ENCODE measurements around the gene CGB8. TPM values are rescaled to one million over a fixed set of nuclear protein-coding genes. Genes with fewer than 3 reads are reported as not detected.
"Not testable (repeated sequence)": the region's sequence is repeated elsewhere in the genome, so short reads cannot be mapped to it uniquely, and the experiment has no call there.

Gene CGB8
- total RNA-seq, 1 experiment from 2014 or later: not detected

DNA sequence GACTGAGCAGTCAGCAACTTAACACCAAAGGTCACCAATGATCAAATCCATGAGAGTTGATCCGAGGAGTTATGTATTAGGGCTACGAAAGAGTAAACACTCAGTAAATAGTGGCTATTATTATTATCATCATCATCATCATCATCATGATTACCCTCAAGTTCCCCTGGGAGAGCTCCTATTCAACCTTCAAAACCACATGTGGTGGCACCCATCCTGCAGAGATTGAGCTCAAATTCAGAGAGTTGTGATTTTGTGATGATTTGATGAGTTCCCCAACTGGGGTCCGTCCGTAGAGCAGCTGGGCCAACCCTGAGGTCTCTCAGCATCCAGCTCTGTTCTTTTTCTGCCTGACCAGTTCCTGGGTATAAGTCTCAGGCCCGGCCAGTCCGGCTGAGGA, 23.8 kb downstream of the CGB8 start:
- H3K27ac ChIP-seq (ENCODE audit: low read length); CTCF ChIA-PET; DNase-seq (ENCODE audit: low read depth, low spot score); BruUV-seq (replicated peaks); H3K27me3 ChIP-seq (ENCODE audit: control insufficient read depth, insufficient read depth, low read length); POLR2A ChIA-PET; intact Hi-C loops (cut with micrococcal nuclease; ENCODE audit: unreplicated experiment); ATAC-seq; H3K36me3 ChIP-seq (ENCODE audit: control insufficient read depth, insufficient read depth, low read length); H3K9me3 ChIP-seq (ENCODE audit: control insufficient read depth, insufficient read depth, low read depth, low read length); H3K4me3 ChIP-seq (ENCODE audit: low read depth in 2 of 2, low read length in 2 of 2); H3K4me1 ChIP-seq (ENCODE audit: control insufficient read depth, insufficient read depth, low read length); in situ Hi-C loops (cut with HindIII; ENCODE audit: low pct_unique_long_range_greater_than_20kb, low sequenced_read_pairs): not testable (repeated sequence)

DNA sequence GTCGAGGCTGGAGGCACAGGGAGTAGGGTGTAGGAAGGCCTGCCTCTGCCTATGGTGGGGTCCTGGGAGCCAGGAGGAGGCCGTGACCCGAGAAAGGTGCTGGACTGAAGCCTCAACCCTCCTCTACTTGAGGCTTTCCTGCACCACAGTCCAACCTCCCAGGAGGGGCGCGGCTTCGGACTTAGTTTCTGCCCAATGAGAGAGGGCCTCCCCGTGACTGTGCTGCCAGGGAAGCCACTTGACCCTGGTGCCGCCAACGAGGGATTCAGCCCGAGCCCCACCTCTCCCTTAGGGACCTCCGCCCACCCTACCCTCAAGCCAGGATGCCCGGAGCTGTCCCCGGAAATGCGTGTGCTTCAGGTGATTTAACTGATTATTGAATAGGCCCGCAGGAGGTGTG, 24.7 kb downstream of the CGB8 start, which contains the start of gene CGB3:
CGB3 (minus strand) TSS at position 101 of the 400 bp plus-strand sequence. CDS start 362 bp downstream, outside the sequence.
- ATAC-seq; H3K4me3 ChIP-seq (ENCODE audit: low read depth in 2 of 2, low read length in 2 of 2); POLR2A ChIA-PET; CTCF ChIA-PET; DNase-seq (ENCODE audit: low read depth, low spot score); H3K27ac ChIP-seq (ENCODE audit: low read length); H3K36me3 ChIP-seq (ENCODE audit: control insufficient read depth, insufficient read depth, low read length); BruUV-seq (replicated peaks); H3K4me1 ChIP-seq (ENCODE audit: control insufficient read depth, insufficient read depth, low read length); in situ Hi-C loops (cut with HindIII; ENCODE audit: low pct_unique_long_range_greater_than_20kb, low sequenced_read_pairs); intact Hi-C loops (cut with micrococcal nuclease; ENCODE audit: unreplicated experiment); H3K9me3 ChIP-seq (ENCODE audit: control insufficient read depth, insufficient read depth, low read depth, low read length); H3K27me3 ChIP-seq (ENCODE audit: control insufficient read depth, insufficient read depth, low read length): not testable (repeated sequence)

DNA sequence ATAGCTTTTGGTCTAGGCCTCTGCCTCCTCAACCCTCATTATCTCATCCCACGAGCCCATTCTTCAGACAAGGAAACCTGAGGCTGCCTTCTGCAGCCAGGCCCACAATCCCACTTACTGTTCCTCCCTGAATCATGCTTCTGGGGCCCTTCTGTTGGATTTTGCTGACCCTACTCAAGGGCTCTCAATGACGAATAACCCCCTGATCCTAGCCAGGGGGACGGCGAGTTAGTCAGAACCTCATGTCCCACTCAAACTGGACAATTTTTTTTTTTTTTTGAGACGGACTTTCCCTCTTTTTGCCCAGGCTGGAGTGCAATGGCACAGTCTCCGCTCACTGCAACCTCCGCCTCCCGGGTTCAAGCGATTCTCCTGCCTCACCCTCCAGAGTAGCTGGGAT, 26.8 kb downstream of the CGB8 start:
- DNase-seq (ENCODE audit: low read depth, low spot score) (no peak), ATAC-seq (no peak)

More for the DNA sequence above, 26.8 kb downstream of the CGB8 start:
- intact Hi-C loops (cut with micrococcal nuclease; ENCODE audit: unreplicated experiment): no loop called here
- H3K27me3 ChIP-seq (ENCODE audit: control insufficient read depth, insufficient read depth, low read length): no peaks in the 10 kb centered on the region
- H3K9me3 ChIP-seq (ENCODE audit: control insufficient read depth, insufficient read depth, low read depth, low read length): no peaks in the 10 kb centered on the region
- H3K36me3 ChIP-seq (ENCODE audit: control insufficient read depth, insufficient read depth, low read length): no peaks in the 10 kb centered on the region
- H3K27ac ChIP-seq (ENCODE audit: low read length): no peak overlapping the region
- no peaks in the 10 kb centered on the region; the same call in 1 of the 2 replicates for H3K4me1 ChIP-seq (ENCODE audit: control insufficient read depth, insufficient read depth, low read length)
- in situ Hi-C loops (cut with HindIII; ENCODE audit: low pct_unique_long_range_greater_than_20kb, low sequenced_read_pairs): no loop called here
- BruUV-seq (replicated peaks): no TSS peak
- TF ChIP-seq SIN3A (IDR thresholded peaks at IDR 0.05; ENCODE audit: borderline replicate concordance, insufficient read depth, low read depth, low read length) (no peak), POLR2AphosphoS5 (IDR thresholded peaks at IDR 0.05; ENCODE audit: low read depth, low read length) (no peak), TCF7L2 (IDR thresholded peaks at IDR 0.05; ENCODE audit: low read depth, low read length) (no peak)
- TF ChIP-seq, protein P1, sequence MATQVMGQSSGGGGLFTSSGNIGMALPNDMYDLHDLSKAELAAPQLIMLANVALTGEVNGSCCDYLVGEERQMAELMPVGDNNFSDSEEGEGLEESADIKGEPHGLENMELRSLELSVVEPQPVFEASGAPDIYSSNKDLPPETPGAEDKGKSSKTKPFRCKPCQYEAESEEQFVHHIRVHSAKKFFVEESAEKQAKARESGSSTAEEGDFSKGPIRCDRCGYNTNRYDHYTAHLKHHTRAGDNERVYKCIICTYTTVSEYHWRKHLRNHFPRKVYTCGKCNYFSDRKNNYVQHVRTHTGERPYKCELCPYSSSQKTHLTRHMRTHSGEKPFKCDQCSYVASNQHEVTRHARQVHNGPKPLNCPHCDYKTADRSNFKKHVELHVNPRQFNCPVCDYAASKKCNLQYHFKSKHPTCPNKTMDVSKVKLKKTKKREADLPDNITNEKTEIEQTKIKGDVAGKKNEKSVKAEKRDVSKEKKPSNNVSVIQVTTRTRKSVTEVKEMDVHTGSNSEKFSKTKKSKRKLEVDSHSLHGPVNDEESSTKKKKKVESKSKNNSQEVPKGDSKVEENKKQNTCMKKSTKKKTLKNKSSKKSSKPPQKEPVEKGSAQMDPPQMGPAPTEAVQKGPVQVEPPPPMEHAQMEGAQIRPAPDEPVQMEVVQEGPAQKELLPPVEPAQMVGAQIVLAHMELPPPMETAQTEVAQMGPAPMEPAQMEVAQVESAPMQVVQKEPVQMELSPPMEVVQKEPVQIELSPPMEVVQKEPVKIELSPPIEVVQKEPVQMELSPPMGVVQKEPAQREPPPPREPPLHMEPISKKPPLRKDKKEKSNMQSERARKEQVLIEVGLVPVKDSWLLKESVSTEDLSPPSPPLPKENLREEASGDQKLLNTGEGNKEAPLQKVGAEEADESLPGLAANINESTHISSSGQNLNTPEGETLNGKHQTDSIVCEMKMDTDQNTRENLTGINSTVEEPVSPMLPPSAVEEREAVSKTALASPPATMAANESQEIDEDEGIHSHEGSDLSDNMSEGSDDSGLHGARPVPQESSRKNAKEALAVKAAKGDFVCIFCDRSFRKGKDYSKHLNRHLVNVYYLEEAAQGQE (IDR thresholded peaks at IDR 0.05; ENCODE audit: insufficient read depth in 1 of 2, low read depth in 2 of 2, low read length in 1 of 2): no peak
- TF ChIP-seq, protein P2, sequence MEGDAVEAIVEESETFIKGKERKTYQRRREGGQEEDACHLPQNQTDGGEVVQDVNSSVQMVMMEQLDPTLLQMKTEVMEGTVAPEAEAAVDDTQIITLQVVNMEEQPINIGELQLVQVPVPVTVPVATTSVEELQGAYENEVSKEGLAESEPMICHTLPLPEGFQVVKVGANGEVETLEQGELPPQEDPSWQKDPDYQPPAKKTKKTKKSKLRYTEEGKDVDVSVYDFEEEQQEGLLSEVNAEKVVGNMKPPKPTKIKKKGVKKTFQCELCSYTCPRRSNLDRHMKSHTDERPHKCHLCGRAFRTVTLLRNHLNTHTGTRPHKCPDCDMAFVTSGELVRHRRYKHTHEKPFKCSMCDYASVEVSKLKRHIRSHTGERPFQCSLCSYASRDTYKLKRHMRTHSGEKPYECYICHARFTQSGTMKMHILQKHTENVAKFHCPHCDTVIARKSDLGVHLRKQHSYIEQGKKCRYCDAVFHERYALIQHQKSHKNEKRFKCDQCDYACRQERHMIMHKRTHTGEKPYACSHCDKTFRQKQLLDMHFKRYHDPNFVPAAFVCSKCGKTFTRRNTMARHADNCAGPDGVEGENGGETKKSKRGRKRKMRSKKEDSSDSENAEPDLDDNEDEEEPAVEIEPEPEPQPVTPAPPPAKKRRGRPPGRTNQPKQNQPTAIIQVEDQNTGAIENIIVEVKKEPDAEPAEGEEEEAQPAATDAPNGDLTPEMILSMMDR (IDR thresholded peaks at IDR 0.05): no peak
- POLR2A ChIA-PET: interaction anchor here (0.6 kb wide), 1 partner anchor 28 kb away, joined by 7 read pairs; the partner anchor contains the start of gene RUVBL2
- no peak overlapping the region for H3K4me3 ChIP-seq (ENCODE audit: low read depth in 2 of 2, low read length in 2 of 2)
- CTCF ChIA-PET: no interaction called here
